ENCODE data around the gene GLI3.

DNA sequence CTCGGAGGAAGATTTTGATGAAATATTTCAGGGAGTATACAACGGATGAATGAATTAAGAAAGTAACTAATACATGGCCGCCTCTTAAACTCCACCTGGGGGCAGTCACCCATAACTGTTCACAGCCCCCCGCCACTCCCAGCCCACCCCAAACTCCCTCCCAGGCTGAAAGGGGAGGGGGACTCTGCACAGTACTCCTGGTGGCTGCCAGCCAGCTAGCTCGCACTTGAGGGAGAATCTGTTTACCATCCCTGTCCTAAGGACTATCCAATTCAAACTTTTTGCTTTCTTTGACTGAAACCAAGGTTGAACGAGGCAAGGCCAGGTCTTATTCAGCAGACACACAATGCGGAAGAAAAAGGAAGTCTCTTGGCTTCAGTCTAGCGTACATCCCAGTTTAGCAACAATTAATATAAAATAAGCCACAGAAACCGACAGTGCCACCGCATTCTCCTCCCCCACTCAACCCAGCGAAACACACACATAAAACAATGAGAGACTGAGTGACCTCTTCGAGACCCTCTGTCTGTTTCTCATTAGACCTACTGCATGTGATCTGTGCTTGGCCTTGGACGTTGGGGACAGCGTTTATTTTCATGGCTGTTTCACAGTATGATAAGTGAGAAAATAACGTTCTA is 219.5 kb downstream of the GLI3 start:
- TF ChIP-seq, protein P1, sequence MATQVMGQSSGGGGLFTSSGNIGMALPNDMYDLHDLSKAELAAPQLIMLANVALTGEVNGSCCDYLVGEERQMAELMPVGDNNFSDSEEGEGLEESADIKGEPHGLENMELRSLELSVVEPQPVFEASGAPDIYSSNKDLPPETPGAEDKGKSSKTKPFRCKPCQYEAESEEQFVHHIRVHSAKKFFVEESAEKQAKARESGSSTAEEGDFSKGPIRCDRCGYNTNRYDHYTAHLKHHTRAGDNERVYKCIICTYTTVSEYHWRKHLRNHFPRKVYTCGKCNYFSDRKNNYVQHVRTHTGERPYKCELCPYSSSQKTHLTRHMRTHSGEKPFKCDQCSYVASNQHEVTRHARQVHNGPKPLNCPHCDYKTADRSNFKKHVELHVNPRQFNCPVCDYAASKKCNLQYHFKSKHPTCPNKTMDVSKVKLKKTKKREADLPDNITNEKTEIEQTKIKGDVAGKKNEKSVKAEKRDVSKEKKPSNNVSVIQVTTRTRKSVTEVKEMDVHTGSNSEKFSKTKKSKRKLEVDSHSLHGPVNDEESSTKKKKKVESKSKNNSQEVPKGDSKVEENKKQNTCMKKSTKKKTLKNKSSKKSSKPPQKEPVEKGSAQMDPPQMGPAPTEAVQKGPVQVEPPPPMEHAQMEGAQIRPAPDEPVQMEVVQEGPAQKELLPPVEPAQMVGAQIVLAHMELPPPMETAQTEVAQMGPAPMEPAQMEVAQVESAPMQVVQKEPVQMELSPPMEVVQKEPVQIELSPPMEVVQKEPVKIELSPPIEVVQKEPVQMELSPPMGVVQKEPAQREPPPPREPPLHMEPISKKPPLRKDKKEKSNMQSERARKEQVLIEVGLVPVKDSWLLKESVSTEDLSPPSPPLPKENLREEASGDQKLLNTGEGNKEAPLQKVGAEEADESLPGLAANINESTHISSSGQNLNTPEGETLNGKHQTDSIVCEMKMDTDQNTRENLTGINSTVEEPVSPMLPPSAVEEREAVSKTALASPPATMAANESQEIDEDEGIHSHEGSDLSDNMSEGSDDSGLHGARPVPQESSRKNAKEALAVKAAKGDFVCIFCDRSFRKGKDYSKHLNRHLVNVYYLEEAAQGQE (IDR thresholded peaks at IDR 0.05; ENCODE audit: low read depth, low read length): no peak
- no peak for TF ChIP-seq CTCF (IDR thresholded peaks at IDR 0.05)
- no peak for TF ChIP-seq YY1 (IDR thresholded peaks at IDR 0.05; ENCODE audit: low read depth)
- TF ChIP-seq RFX5 (IDR thresholded peaks at IDR 0.05; ENCODE audit: low read length): no peak
- TF ChIP-seq MXI1 (IDR thresholded peaks at IDR 0.05; ENCODE audit: low read depth, low read length): no peak
- TF ChIP-seq EP300 (IDR thresholded peaks at IDR 0.05; ENCODE audit: borderline replicate concordance in 1 of 2, low read depth in 1 of 2, low read length in 1 of 2): no peak
- TF ChIP-seq USF2 (IDR thresholded peaks at IDR 0.05; ENCODE audit: borderline replicate concordance, low read depth, low read length): no peak
- TF ChIP-seq TAF1 (IDR thresholded peaks at IDR 0.05; ENCODE audit: borderline replicate concordance, low read depth, low read length): no peak
- TF ChIP-seq EZH2phosphoT487 (IDR thresholded peaks at IDR 0.05; ENCODE audit: borderline replicate concordance, low read depth): no peak
- no peak for TF ChIP-seq POLR2AphosphoS5 (IDR thresholded peaks at IDR 0.05; ENCODE audit: low read depth, low read length)
- TF ChIP-seq GABPA (IDR thresholded peaks at IDR 0.05; ENCODE audit: low read depth): no peak

All from SK-N-SH (cell line).